Measurements from ENCODE around the gene ENDOV. TPM values are rescaled to one million over a fixed set of nuclear protein-coding genes. Genes with fewer than 3 reads are reported as not detected.

The ENDOV gene
- total RNA-seq, 1 donor from 2014 or later, result 26.2 TPM

DNA sequence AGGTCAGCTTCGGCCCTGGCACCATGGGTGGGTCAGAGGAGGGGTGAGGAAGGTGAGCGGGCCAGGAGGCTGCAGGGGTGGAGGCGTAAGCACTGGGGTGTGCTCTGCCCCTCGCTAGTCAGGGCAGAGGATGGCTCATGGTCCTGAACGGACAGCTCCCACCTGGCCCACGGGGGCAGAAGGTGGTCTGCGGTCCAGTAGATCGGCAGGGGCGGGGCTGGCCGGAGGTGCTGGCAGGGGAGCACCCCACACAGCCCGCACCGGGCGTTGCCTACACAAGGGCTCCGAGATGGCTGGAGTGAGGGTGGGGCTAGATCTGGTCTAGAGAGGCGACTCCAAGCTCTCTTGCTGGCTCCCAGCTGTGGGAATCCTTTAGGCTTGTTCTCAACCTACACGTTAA is 53.3 kb downstream of the ENDOV start:
- no peak for DNase-seq (ENCODE audit: low spot score)

DNA sequence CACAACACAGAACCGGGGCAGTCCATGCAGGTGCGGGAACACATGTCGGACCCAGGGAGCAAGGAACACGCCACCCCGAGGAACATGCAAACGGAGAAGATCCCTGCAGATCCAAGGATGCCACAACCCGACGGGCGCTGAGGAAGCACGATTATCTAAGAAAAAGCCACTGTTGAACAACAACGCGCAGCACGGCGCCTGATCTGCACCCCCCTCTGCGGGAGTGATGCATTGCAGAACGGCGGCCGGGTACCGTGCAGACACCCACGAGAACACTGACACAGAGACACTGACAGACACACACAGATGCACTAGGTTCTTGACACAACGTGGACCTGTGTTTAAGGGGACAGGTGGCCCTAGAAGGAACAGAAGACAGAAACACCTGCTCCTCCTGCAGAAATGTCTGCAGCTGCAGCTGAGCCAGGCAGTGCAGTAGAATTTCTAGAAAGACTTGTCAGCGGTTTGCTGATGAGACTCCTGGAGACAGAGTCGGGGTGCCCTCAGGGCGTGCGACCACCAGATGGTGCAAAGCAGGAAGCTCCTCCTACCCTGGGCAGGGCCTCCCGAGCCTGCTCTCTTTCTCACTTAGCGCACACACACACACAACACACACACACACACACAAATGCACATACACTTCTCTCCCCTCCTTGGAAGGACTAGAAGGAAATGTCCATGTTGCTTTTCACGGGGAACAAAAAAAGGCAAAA is 54.0 kb downstream of the ENDOV start:
- DNase-seq (ENCODE audit: low spot score), result no peak

- no peak for DNase-seq (ENCODE audit: low spot score)
Measured at GRCh38 chr17:80469667-80470066, 54.7 kb downstream of the ENDOV start.

GRCh38 chr17:80470603-80471002 is 55.6 kb downstream of the ENDOV start:
- DNase-seq (ENCODE audit: low spot score), result no peak

GRCh38 chr17:80471922-80472321 is 57.0 kb downstream of the ENDOV start:
- no peak for DNase-seq (ENCODE audit: low spot score)

DNA sequence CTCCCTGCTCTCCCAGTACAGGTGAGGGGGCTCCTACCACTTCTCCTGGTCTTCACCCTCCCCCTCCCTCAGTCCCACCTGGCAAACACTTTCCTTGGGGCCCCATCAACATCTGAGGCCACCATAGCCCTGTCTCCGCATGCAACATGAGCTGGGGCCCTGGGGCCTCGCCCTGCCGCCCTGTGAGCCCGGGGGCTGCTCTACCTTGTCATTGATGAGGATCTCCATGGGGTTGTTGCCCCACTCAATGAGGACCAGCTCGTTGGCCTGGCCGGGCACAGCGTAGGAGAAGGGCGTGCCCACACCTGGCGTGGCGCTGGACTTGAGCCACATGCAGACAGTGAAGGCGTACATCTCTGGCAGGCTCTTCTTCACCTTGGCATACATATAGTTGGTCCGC is 58.0 kb downstream of the ENDOV start:
- no peak for DNase-seq (ENCODE audit: low spot score)

- DNase-seq (ENCODE audit: low spot score), result no peak
Measured at GRCh38 chr17:80473701-80474100, 58.7 kb downstream of the ENDOV start.

DNA sequence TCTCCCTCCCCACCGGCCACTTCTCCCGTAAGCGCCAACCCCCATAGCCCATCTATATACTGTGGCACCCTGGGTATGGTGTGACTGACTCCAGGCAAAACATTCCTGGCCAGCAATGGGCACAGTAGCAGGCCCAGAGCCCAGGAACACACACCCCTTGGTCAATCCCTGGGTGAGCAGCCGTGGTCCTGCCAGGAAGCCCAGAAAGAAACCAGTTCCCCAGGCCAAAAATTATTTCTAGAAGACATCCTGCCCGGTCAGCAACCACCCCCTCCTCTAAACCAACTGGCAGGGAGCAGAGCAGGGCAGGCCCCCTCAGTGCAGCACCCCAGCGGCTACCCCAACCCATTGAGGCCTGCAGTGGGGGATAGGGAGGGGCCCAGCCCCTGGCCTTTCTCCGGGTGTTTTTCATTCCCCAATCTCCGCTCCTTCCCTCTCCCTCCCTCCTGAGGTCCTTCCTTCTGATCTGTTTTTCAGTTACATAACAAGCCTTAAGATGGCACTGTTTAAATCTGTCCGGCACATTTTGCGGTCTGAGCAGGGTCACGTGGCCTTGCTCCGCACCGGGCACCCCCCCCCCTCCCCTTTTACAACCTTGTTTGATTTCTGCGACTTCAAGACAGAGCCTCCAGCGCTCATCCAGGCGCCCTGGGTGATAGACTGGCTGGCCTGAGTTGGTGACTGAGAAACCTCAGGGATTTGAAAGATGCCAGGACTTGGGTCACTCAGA is 59.4 kb downstream of the ENDOV start:
- DNase-seq (ENCODE audit: low spot score), result no peak

DNA sequence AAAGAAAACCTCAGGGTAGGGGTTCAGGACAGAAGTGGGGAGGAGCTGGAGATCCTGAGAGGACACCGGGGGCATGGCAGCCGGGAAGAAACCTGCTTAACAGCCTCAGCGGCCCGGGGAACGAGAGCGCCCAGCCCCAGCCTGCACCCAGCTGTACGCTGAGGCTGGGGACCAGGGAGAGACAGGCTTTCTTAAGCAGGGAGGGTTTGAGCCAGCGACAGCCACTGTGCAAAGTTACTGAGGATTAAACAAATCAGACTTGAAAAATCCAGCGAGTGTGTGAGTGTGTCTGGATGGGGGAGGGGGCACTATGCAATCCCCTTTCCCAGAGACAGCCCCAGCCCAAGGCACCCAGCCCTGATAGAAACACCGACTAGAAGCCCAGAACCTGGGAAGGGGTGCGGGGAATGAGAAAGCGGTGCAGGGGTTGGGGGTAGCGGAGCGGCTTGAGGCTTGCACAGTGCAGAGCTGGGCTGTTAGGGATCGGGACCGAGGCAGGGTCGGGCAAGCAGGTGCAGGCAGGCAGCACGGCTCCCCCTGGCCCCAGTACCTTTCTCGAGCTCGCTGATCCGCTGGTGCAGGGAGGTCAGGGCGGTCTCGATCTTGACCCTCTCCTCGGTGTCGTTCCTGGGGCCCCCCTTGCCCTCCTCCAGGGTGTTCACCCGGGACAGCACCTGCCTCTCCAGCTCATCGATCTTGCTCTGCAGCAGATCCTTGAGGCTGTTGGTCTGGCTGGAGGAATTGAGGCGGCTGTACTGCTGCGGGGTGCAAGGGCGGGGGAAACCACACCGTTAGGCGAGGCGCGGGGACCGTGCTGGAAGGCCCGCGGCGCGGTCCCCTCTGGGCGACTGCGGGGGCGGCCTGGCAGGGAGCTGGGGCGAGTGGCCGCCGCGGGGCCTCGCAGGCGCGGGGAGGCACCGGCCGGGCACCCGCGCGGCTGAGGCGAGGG is 60.3 kb downstream of the ENDOV start:
- no peak for DNase-seq (ENCODE audit: low spot score)

- DNase-seq (ENCODE audit: low spot score), result no peak
Measured at GRCh38 chr17:80475910-80476876, 61.2 kb downstream of the ENDOV start, which contains the start of gene NPTX1. TSS of gene NPTX1 (minus strand) at chr17:80476607. CDS start at chr17:80476446, 161 bp downstream.

DNA sequence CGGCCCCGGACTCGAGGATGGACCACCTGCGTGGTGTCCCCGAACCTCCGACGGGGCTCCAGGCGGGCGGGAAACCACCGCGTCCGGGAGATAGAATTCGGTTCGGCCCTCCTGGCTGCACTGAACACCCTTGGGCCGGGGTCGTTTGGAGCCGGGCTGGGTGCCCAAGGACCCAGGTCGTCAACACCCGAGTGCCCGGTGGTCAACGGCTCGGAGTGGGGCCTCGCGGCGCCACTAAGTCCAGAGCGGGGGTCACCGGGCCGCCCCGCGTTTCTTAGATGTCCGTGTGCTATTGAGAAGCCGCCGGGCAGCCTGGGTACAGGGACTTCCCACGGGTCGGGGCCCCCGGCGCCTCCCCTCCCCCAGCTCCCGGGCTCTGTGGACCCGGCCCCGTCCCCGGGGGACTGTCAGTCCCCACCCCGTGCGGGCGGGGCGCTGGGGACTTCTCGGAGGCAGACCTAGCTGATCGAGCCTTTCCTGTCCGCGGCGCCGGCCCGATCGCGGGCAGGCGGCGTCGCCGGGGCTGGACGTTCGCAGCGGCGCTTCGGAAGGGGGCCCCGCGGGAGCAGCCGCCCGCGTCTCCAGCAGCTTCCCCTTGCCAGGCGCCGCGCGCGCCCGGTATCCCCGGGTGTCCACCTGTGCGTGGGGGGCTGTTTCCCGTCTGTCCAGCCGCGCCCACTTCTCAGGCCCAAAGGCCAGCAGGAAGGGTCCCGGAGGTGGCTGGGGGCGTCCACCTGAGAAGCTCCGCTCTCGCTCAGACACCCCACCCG is 62.1 kb downstream of the ENDOV start:
- DNase-seq (ENCODE audit: low spot score), result no peak

DNA sequence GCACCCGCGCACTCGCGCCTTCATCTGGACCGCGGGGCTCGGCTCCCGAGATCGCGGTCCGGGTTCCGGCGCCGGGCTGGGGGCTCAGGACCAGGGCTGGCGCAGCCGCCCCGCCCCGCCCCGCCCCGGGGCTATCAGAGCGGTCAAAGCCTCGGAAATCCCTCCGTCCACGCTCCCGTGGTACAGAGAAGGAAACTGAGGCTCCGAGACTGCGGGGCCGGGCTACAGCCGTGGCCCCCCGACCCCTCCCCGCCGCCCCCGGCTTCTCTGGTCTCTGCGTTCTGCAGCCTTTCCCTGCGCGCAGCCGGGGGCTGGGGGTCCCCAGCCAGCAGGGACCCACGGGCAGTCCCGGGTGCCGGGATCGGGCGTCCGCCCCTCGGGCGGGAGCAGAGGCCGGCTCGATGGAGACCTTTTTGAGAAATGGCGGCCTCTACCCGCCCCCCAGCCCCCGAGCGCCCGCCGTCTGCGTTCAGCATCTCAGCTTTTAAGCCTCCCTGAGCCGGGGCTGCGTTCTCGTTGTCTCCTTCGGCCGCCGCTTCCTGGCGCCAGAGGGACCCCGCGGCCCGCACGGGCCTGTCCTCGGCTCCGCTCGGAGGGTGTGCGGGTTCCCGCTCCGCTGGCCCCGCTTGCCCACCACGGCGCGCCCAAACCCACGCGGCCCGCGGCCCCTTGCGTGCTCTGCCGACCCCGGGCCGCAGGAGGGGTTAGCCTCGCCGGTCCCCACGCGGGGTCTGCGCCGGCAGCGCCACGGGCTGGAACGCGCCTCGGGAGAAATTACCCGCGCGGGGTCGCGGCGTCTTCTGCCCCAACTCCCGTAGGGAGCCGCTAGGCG is 62.9 kb downstream of the ENDOV start:
- DNase-seq (ENCODE audit: low spot score), result no peak

GRCh38 chr17:80478487-80479245 is 63.7 kb downstream of the ENDOV start:
- DNase-seq (ENCODE audit: low spot score), result no peak

DNA sequence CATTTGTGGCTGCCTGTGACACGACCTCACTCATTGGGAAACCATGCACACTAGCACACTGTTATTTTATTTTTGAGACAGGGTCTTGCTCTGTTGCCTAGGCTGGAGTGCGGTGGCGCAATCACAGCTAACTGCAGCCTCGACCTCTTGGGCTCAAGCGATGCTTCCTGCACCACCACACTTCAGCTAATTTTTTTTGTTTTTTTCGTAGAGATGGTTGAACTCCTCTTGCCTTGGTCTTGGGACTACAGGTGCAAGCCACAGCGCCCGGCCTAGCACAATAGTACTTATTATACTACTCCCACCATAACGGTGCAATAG is 64.2 kb downstream of the ENDOV start:
- no peak for DNase-seq (ENCODE audit: low spot score)

- DNase-seq (ENCODE audit: low spot score), result no peak
Measured at GRCh38 chr17:80480248-80480647, 65.3 kb downstream of the ENDOV start.

GRCh38 chr17:80481284-80482057 is 66.5 kb downstream of the ENDOV start:
- DNase-seq (ENCODE audit: low spot score), result no peak

- DNase-seq (ENCODE audit: low spot score), result no peak
Measured at GRCh38 chr17:80482058-80482318, 67.0 kb downstream of the ENDOV start.
